Measurements from ENCODE around the gene PCGF2.
A peak's percentile ranks its signal among the peaks of the same experiment; 100 is the strongest.
"Not testable (repeated sequence)": the region's sequence is repeated elsewhere in the genome, so short reads cannot be mapped to it uniquely, and the experiment has no call there.

The PCGF2 gene

DNA sequence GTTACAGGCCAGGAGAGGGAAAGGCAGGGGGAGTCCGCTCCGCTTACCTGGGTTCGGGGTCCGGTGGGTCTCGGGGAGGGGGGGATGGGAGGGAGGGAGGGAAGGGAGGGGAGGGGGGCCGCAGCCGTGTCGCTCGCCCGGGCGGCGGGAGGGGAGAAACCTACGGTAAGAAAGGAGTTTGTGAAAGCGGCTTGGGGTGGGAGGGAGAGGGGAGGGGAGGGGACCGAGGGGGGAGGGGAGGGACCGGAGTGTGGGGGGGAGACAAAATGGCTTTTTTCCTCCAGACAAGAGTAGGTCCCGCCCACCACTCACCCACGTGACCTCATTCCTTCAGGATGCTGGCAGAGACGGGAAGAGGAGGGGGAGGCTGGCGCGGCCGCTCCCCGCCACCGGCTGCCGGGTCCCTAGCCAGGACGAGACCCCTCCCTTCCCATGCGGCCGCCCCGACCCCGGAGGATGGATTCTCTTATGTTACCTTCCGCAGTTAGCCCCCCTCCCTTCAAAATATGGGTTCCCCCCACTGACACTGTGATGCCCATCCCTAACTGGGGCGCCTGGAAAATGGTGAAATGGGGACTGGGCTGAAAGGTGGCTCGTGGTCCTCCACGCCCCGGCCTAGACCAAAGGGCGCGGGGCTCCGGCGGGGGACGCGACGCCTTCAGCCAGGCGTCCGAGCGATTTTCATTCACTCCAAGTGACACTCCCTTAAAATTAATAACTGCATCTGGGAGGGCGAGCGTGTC, at the start of gene PCGF2:
TSS of gene PCGF2 (minus strand) at position 188 of the 743 bp plus-strand sequence. CDS start 7,934 bp downstream, outside the sequence.
- DNase-seq: peak; percentile 85 to 92

DNA sequence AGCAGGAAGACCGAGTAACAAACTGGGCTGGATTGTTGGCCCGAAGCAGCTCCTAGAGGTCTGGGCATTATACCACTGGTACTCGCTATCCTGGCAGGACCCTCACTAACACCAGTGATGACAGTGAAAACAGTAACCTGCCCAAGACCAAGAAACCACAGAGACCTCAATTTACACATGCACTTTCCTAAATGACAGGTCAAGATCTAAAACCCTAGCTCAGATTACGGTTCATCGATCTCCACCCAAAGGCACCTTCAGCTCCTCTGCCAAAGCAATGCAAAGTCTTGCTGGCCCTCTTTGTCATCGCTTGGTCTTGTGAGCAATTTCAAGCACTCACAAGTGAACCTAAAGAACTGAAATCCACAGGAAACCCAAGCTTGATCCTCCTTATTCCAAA, 49.7 kb upstream of the PCGF2 start:
- DNase-seq: no peak

DNA sequence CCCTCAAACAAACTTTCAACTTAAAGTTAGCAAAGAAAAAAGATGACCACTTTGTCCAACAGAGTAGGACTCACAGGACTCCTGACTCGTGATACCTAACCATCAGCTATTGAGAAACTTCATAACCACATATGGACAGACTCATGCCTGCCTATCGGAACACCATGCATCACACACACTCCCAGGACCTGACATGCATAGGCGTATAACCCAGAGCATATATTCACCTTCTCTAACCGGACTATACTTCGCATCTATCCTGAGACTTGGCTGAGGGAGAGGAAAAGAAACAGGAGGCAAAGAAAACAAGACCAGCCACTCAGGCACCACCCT, 49.0 kb upstream of the PCGF2 start:
- no peak for DNase-seq

DNA sequence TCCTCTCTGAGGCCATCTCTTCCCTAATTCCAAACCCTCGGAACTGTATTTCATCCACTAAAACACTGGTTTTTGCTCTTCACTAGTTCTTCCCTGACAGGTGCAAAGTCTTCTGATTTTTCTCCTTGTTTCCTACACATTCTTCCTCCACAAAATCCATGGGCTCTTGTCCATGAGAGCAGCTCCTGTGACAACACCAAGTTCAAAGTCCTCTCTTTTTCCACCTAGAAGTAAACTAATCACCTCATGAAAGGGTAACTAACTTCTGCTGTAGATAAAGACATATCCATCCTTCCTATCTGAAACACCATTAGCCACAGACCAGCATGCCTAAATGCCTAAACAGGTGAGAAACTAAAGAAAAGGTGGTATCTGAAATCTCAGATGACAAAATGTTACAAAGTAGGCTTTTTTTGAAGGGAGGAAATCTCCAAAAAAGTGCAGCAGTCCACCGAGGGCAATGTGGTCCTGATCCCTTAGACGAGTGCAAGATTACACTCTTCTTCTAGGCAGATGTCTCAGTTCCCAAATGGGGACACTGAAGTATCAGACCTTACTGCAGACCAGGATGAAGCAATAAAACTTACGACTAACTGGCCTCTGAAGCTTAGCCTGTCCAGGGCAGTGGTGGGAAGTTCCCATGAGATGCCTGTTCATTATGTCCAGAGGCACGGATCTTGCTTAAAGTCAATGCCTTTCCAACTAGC, 48.5 kb upstream of the PCGF2 start:
- no peak for DNase-seq

DNA sequence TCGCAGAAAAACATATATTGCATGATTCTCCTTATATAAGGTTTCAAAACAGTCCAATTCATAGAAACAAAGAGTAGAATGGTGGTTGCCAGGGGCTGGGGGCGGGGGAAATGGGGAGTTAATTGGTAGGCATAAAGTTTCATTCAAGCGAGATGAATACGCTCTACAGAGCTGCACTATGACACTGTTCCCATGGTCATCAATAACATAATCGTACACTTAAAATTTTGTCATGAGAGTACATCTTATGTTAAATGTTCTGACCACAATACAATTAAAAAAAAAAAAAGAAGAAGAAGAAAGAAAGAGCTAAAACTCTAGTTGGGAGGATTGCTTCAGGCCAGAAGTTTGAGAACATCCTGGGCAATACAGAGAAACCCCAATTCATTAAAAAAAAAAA, 46.1 kb upstream of the PCGF2 start:
- no peak for DNase-seq

DNA sequence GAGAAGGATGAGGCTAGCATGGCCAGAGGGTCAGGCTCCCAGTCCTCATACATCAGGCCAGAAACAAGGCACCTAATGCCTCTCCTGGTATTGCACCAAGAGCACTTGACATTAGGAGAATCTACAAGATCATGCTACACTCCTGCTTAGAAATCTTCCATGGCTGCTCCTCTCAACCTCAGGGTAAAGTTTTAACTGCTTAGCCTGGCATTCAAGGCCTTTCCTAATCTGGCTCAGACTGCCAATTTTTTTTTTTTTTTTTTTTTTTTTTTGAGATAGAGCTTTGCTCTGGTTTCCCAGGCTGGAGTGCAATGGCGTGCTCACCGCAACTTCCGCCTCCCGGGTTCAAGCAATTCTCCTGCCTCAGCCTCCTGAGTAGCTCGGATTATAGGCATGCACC, 43.0 kb upstream of the PCGF2 start:
- DNase-seq: no peak

DNA sequence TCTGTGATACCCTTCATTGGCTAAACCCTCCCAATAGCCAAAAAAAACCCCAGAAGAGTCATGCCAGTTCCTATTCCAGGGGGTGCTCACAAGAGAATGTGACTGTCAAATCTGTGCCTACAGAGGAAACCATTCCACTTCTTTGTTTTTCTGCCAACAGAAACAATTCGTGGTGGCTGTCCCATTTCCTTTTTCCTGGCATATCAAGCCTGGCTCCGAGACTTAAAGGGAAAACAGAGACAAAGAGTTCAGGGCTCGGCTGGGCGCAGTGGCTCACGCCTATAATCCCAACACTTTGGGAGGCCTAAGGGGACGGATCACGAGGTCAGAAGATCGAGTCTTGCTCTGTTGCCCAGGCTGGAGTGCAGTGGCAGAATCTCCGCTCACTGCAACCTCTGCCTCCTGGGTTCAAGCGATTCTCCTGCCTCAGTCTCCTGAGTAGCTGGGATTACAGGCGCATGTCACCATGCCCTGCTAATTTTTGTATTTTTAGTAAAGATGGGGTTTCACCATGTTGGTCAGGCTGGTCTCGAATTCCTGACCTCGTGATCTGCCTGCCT, 42.1 kb upstream of the PCGF2 start:
- DNase-seq: not testable (repeated sequence)

DNA sequence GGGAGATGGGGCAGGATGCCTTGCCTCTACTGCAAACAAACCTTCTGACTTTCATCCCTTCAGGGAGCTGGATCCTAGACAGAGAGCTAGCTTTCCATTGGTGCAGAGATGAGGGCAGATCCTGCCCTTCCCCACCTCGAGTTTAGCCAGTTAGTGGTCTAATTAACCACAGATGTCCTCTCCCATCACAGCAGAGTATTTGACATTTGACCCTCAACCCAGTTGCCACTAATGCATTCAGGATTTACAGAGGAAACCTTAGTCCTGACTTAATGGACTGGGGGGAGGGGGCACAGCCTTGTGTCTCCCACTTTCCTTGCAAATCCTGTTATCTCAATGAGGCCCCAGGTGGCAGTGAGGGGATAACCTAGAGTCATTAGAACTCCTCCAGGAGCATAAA, 41.0 kb upstream of the PCGF2 start:
- no peak for DNase-seq

DNA sequence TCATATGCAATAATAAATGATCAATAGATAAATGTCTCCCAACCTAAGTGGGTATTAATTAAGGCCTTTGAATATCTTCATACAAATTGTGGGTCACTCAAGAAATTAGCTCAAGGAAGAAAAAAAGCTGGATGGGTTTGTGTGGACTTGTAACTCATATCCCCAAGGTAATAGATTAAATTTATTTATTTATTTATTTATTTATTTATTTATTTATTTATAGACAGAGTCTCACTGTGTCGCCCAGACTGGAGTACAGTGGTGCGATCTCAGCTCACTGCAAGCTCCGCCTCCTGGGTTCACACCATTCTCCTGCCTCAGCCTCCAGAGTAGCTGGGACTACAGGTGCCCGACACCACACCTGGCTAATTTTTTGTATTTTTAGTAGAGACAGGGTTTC, 39.9 kb upstream of the PCGF2 start:
- DNase-seq: not testable (repeated sequence)

DNA sequence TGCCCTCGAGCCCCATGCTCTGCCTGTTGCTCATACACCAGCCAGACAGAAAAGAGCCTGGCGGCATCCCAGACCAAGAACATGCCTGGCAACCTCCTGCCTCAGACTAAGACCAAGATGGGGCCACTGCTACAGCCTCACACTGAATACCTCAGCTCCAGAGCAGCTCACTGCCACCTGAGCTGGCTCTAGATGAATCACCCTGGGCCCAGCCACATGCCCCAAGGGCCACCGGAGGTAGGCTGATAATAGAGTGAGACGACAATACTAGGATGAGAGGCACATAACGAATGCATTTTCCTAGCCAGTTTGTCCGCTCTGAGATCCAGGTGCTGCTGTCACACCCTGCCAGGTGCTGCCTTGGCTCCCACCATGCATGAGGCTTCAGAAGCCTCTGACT, 38.2 kb upstream of the PCGF2 start:
- DNase-seq: no peak

DNA sequence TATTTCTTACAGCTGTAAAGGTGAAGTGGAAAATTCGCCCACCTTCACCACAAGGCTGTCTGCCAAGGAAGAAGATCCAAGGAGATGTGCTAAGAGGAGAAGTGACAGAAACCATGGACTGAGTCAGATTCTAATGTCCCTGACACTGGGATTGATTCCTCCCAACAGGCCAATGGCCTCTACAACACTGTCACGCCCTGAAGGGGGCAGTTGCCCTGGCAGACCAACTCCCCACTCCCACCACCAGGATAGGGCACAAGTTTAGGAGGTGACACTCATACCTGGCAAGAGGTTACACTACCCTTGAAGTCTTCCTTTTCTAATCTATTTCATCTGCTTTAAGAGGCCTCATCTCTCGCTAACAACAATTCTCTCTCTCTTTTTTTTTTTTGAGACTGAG, 35.1 kb upstream of the PCGF2 start:
- no peak for DNase-seq

DNA sequence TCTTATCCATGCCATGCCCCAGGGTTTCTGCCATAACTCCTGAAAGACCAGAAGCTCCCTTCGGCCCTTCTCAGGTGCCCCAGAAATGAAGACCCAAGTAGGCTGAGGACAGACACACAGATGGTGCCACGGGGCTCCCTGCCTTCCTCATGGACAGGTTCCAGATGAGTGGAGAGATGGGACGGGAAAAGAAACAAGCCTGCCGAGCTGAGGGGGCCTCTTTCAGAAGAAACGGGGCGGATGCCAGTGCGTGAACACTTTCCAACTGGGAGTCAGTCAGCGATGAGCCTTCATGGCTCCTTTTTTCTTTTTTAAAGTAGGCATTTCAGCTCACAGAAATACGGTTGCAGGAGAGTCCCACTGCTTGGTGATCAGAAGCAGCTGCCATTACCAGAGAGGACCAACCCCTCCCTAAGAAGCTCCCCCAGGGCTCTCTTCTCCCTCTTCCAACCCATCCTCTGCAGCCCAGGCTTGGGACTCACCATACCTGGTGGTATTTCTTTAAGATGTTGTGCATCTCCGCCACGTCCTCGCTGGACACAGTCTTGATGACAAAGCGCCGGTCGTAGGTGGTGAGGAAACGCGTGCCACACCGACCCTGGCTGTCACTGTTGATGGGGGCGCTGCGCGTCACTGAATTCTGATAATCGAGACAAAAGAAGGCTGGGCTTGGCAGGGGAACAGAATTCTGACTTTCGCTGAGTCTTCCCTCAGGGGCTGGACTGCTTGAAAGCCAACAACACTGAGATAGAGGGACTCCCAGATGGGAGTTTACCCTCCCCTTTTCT, 32.0 kb upstream of the PCGF2 start:
- no peak for DNase-seq

DNA sequence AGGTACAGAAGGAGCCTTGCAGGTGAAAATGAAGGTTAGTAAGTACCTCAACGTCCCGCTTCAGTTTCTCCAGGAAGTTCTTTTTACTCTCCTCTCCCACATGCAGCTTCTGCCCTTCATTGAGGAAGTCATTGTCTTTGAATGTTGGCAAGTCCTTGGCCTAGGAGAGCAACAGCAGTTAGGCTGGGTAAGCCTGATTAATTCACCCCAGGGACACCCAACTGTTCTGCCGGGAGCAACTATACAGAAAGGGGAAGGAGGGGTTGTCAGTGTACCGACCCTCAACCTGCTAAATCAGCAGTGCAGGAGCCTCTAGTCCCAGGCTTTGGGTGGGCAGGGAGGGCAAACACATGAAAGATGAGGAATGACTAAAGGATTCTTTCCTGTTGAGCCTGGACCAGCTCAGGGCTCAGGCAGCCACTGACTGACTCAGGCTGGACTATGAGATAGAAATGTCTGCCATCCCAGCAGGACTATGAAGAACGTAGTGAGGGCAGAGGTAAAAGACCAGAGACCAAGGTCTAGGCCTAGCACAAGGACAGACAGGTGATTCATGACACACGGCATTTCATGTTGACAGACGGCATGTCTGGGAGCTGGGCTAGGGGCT, 29.6 kb upstream of the PCGF2 start:
- no peak for DNase-seq

DNA sequence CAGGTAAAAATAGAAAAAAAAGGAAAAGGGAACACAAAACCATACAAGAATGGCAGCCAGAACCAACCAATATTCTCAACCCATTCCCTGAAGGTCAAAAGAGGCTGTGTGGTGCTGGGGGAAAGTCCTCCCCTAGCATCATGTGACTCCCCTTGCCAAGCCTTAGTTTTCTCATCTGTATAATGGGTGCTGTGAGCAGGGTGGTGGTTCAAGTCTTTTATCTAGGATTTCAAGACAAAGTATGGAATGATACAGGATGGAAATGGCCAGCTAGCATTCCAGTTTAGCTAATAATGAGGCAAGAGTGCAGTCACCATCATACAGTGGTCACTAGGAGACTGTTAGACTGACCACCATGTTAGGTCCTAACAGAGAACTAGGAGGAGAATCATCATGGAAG, 25.1 kb upstream of the PCGF2 start:
- DNase-seq: no peak

DNA sequence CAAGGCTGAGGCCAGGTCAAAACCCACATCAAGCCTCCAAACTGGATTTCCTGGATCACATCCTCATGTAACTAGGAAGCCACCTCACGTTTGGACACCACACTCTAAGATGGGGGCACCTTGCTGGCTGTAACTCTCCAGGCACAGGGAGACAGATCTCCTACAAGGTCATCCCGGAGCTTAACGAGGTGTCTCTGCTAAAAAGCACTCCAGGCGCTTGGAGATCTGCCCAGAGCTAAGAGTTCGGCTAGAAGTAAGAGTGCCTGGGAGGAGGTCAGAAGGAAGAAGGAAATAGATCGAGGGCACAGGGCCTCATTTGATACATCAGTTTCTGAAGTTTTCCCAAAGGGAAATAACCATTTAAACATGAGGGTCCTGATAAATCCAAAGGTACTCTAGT, 20.3 kb upstream of the PCGF2 start:
- DNase-seq: no peak

DNA sequence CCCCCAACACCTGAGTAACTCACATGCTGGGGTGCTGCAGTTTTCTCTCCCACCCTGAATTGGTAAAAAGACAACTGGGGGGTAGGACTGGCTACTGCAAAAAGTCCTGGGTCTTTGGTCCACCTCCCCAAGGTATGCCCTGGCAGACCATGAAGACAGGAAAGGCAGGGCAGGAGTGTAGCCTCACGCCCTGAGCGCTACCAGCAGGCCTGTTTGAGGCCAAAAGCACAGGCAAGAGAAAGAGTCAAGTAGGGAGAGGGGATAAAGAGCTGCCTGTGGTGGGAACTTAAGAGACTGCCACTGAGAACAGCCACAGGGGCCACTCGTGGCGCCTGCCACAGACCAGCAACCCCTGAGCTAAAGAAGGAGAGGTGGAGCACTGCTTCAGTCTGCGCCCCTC, 18.2 kb upstream of the PCGF2 start:
- DNase-seq: no peak

DNA sequence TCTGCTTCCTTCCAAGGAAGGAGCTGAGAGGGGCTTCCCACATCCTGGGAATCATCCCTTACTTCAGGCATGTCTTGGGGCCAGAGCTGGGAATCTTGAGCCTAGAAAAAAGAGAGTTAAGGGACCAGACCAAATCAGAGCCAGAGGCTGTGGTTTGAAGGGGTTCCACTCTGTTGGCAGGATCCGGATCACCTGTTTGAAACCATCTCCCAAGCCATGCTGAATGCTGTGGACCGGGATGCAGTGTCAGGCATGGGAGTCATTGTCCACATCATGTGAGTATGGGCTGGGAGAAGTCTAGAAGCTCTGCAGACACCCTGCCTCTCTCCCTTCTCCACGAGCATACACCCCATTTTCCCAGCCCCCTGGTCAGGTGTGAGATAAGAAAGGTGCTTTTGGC, 14.1 kb upstream of the PCGF2 start:
- DNase-seq: no peak

DNA sequence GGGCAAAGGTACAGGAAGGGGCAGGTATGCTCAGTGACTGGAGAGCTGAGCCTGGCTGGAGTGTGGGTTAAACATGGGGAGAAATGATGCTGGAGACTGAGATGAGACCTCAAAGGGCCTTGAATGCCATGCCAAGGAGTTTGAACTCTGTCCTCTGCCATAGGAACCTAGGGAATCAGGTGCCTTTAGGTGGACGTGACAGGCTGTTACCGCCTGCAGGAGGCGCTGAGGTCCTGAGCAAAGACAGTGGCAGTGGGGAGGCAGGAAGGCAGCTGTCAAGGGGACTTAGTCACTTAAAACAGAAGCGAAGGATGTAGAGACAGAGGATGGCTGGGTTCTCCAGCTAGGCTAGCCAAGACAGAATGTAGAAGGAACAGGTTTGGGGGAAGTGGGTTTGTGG, 13.5 kb upstream of the PCGF2 start:
- peak; percentile 22 to 29 for DNase-seq

DNA sequence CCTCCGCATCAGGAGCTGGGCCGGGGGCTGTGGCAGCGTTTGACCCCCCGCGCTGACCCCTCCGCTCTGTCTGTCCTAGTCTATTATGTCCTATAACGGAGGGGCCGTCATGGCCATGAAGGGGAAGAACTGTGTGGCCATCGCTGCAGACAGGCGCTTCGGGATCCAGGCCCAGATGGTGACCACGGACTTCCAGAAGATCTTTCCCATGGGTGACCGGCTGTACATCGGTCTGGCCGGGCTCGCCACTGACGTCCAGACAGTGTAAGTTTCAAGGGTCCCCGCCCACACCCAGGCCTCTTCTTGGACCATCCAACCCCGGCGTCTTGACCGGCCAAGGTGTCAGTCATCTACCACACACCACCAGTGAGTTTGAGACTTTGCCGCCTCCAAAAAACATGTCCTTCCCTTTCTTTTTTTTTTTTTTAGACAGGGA, 5.0 kb upstream of the PCGF2 start:
- no peak for DNase-seq

DNA sequence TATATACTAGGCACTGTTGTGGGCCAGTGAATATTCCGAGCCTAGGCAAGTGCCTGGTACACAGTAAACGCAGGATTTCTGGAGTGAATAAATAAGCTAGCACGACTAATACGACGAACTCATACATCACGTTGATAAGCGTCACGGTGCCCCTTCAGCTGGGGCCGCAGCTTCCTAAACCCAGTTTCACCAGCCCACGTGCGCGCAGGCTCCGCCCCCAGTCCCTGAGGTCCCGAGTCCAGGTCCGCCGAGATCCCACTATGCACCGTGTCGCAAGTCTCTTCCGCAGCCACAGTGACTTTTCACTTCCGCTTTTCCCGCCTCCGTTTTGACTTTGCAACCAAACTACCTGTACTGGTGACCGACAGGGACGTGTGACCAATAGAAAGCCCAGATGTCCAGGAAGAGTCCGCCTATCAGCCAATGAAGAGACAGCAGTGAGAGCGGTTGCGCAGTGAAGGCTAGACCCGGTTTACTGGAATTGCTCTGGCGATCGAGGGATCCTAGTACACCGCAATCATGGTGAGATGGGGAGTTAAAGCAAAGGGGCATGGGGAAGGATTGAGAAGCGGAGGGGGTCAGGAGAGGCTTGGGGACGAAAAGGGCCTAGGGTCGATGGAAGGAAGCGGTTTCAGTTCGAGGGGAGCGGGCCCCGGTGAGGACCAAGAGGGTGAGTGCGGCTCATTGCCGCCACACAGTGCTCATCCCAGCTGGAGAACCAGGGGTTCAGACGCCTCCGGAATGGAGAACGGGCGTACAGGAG, 4.4 kb upstream of the PCGF2 start, which contains the start of gene PSMB3:
TSS of gene PSMB3 (plus strand) at position 434 of the 763 bp plus-strand sequence. CDS start at position 520, 86 bp downstream.
- peak; percentile 99 for DNase-seq

DNA sequence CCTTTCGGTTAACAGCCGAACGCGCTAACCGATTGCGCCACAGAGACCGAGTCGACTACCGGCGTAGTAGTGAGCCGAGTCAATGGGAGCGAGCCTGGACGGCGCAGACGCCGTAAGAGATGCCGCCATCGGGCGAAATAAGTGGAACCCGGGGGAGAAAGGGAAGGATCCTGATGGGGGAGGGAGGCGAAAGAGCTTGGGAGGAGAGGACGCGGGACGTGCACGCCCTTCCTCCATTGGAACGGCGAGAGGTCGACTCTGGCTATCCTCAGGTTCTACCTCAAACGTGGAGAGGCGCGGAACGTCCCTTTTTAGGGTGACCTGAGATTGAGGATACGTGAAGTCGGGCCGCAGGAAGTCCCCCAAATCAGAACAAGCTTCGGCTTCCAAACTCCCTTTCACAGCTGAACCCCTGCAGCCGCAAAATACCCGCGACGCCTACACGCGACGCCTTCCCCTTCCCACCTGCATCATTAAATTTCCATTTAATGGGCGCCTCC, 3.7 kb upstream of the PCGF2 start:
- peak; percentile 64 to 73 for DNase-seq

Measured in SHP77 (cell line).